ENCODE results near the gene LRRC4C. TPM values are rescaled to one million over a fixed set of nuclear protein-coding genes. Genes with fewer than 3 reads are reported as not detected.

LRRC4C gene
- total RNA-seq, 1 donor from 2014 or later = 0.41 TPM

- Histone ChIP-seq H3K36me3 (no peaks in the 10 kb centered on the region), H3K27ac (replicated peaks) (no peak overlapping the region), H3K27me3 (ENCODE audit: low read depth) (no peaks in the 10 kb centered on the region), H3K4me3 (no peak overlapping the region), H3K4me1 (no peaks in the 10 kb centered on the region), H3K9me3 (replicated peaks) (no peaks in the 10 kb centered on the region)
- TF ChIP-seq, protein P1, sequence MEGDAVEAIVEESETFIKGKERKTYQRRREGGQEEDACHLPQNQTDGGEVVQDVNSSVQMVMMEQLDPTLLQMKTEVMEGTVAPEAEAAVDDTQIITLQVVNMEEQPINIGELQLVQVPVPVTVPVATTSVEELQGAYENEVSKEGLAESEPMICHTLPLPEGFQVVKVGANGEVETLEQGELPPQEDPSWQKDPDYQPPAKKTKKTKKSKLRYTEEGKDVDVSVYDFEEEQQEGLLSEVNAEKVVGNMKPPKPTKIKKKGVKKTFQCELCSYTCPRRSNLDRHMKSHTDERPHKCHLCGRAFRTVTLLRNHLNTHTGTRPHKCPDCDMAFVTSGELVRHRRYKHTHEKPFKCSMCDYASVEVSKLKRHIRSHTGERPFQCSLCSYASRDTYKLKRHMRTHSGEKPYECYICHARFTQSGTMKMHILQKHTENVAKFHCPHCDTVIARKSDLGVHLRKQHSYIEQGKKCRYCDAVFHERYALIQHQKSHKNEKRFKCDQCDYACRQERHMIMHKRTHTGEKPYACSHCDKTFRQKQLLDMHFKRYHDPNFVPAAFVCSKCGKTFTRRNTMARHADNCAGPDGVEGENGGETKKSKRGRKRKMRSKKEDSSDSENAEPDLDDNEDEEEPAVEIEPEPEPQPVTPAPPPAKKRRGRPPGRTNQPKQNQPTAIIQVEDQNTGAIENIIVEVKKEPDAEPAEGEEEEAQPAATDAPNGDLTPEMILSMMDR (IDR thresholded peaks at IDR 0.05; ENCODE audit: borderline replicate concordance) = no peak
- no peak for DNase-seq
- intact Hi-C loops (cut with micrococcal nuclease) = no loop called here
Observed at GRCh38 chr11:41018224-41018623, 441.2 kb downstream of the LRRC4C start.

DNA sequence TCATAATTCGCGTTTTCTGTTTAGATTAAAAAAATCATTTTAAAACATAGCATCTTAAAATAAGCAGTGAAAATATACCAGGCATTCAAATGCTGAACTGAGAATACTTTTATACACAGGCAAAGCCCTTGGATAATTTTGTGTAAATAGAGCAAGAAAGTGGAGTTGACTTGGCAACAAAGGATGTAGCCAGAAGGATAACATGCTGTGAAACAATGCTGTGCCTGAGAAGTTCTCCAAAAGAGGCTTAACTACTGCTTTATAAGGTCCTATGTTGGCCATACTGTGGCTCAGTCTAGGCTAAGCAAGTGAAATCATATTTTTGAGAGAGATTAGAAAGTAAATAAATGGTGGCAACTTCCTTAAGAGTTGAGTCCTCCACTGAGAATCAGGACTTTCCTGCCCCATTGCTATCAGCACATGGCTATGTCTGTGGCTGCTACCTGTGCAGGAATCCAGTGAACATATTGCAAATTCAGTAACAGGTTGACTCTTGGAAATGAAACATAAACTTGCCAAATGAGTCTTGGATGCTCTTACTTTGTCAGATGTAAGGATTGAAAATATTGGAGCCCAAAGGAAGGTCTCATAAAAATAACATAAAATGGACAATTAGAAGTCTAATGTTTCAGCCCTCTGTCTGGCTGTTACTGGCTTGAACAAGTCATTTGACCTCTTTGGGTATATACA is 448.9 kb downstream of the LRRC4C start:
- TF ChIP-seq, protein P1 (IDR thresholded peaks at IDR 0.05; ENCODE audit: borderline replicate concordance) = no peak
- Histone ChIP-seq H3K36me3 (no peaks in the 10 kb centered on the region), H3K27me3 (ENCODE audit: low read depth) (no peaks in the 10 kb centered on the region), H3K27ac (replicated peaks) (no peak overlapping the region), H3K4me1 (no peaks in the 10 kb centered on the region), H3K4me3 (no peak overlapping the region), H3K9me3 (replicated peaks) (no peaks in the 10 kb centered on the region)
- no peak for DNase-seq
- intact Hi-C loops (cut with micrococcal nuclease) = no loop called here

DNA sequence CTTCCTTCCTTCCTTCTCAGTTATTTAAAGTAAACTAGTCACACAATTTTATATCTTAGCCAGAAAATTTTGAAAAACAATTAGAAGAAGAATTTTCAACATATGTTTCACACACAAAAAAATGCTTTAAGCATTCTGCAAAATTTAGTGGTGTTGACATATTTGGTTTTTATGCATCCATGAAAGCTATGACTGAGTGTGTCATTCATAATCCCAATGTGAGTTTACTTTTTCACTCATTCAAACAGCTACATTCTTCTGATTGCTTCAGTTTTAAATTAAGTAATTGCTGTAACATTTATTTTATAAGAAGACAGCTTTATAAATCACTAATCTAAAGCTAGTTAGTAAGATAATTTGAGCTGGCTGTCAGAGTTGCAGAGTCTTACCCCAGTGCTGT is 453.5 kb downstream of the LRRC4C start:
- intact Hi-C loops (cut with micrococcal nuclease) = no loop called here
- Histone ChIP-seq H3K27ac (replicated peaks) (no peak overlapping the region), H3K36me3 (no peaks in the 10 kb centered on the region), H3K4me3 (no peak overlapping the region), H3K9me3 (replicated peaks) (no peaks in the 10 kb centered on the region), H3K4me1 (no peaks in the 10 kb centered on the region), H3K27me3 (ENCODE audit: low read depth) (no peaks in the 10 kb centered on the region)
- TF ChIP-seq, protein P1 (IDR thresholded peaks at IDR 0.05; ENCODE audit: borderline replicate concordance) = no peak
- DNase-seq = no peak

DNA sequence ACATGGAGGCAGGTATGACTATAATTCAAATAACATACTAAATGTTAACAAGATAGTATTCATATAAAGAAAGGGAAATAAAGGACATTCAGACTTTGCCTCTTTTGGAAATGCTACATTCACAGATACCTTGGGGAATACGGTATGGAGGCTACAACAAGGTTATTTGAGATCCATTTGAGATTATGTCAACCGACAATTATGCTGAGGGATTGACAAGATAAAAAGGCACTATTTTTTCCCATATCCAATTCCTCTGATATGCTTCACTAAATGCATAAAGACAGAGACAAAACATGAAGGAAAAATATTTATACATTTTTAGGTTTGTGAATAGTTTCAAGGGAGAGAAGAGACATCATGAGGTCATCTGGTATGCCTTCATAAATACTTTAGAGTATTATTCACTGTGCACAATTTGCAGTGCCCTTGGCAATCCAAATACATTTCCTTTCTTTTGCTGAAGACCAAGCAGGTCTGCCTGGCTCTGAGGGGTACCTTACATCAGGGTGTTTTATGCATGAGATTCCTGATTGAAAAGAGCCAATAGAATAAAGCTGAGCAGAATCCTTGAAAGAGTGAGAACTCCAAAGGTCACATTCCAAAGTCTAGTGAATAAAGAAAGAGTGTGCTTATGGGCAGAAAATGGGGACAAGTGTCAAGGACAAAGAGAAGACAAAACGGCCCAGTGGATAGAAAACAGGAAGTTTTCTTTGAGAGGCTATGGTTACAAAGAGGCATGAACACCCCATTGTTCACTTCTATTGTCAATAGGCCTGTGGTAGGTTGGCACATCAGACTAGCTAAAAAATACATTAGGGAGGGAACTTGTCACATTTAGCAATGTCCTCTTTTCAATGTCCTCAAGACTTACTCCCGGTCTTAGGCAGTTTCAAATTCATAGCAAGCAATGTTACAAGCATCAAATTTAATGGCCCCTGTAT is 455.8 kb downstream of the LRRC4C start:
- no peaks in the 10 kb centered on the region for H3K4me1 ChIP-seq
- H3K36me3 ChIP-seq = no peaks in the 10 kb centered on the region
- no peaks in the 10 kb centered on the region for H3K27me3 ChIP-seq (ENCODE audit: low read depth)
- intact Hi-C loops (cut with micrococcal nuclease) = no loop called here
- no peak overlapping the region for H3K4me3 ChIP-seq
- TF ChIP-seq, protein P1 (IDR thresholded peaks at IDR 0.05; ENCODE audit: borderline replicate concordance) = no peak
- no peak overlapping the region for H3K27ac ChIP-seq (replicated peaks)
- no peaks in the 10 kb centered on the region for H3K9me3 ChIP-seq (replicated peaks)
- no peak for DNase-seq

- intact Hi-C loops (cut with micrococcal nuclease) = no loop called here
- H3K27me3 ChIP-seq (ENCODE audit: low read depth) = no peaks in the 10 kb centered on the region
- no peaks in the 10 kb centered on the region for H3K36me3 ChIP-seq
- no peaks in the 10 kb centered on the region for H3K4me1 ChIP-seq
- H3K27ac ChIP-seq (replicated peaks) = no peak overlapping the region
- TF ChIP-seq, protein P1 (IDR thresholded peaks at IDR 0.05; ENCODE audit: borderline replicate concordance) = no peak
- no peak overlapping the region for H3K4me3 ChIP-seq
- no peak for DNase-seq
- no peaks in the 10 kb centered on the region for H3K9me3 ChIP-seq (replicated peaks)
Observed at GRCh38 chr11:40998920-40999319, 460.5 kb downstream of the LRRC4C start.

All from left ventricle myocardium inferior (tissue), 1 donor.